ENCODE results near the gene VAMP1. TPM values are rescaled to one million over a fixed set of nuclear protein-coding genes. Genes with fewer than 3 reads are reported as not detected.

The VAMP1 gene
- total and polyA plus RNA-seq, 2 of the 8 experiments (the other 6 are each of a cell fraction or from before 2014, with no cell fraction given) = 10.8 to 23.1 TPM

DNA sequence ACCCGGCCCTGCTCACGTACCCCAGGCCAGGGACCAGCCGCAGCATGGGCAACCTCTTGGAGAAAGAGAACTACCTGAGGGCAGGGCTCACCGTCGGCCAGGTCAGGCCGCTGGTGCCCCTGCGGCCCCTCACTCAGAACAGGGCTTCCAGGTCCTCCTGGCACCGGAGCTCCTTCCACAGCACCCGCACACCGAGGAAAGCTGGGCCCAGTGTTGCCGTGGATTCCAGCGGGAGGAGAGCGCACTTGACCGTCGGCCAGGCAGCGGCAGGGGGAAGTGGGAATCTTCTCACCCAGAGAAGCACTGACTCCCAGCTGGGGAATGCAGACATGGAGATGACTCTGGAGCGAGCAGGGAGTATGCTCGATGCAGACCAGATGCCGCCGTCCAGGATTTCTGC, 7.9 kb upstream of the VAMP1 start (continued):
- TF ChIP-seq, protein P1, sequence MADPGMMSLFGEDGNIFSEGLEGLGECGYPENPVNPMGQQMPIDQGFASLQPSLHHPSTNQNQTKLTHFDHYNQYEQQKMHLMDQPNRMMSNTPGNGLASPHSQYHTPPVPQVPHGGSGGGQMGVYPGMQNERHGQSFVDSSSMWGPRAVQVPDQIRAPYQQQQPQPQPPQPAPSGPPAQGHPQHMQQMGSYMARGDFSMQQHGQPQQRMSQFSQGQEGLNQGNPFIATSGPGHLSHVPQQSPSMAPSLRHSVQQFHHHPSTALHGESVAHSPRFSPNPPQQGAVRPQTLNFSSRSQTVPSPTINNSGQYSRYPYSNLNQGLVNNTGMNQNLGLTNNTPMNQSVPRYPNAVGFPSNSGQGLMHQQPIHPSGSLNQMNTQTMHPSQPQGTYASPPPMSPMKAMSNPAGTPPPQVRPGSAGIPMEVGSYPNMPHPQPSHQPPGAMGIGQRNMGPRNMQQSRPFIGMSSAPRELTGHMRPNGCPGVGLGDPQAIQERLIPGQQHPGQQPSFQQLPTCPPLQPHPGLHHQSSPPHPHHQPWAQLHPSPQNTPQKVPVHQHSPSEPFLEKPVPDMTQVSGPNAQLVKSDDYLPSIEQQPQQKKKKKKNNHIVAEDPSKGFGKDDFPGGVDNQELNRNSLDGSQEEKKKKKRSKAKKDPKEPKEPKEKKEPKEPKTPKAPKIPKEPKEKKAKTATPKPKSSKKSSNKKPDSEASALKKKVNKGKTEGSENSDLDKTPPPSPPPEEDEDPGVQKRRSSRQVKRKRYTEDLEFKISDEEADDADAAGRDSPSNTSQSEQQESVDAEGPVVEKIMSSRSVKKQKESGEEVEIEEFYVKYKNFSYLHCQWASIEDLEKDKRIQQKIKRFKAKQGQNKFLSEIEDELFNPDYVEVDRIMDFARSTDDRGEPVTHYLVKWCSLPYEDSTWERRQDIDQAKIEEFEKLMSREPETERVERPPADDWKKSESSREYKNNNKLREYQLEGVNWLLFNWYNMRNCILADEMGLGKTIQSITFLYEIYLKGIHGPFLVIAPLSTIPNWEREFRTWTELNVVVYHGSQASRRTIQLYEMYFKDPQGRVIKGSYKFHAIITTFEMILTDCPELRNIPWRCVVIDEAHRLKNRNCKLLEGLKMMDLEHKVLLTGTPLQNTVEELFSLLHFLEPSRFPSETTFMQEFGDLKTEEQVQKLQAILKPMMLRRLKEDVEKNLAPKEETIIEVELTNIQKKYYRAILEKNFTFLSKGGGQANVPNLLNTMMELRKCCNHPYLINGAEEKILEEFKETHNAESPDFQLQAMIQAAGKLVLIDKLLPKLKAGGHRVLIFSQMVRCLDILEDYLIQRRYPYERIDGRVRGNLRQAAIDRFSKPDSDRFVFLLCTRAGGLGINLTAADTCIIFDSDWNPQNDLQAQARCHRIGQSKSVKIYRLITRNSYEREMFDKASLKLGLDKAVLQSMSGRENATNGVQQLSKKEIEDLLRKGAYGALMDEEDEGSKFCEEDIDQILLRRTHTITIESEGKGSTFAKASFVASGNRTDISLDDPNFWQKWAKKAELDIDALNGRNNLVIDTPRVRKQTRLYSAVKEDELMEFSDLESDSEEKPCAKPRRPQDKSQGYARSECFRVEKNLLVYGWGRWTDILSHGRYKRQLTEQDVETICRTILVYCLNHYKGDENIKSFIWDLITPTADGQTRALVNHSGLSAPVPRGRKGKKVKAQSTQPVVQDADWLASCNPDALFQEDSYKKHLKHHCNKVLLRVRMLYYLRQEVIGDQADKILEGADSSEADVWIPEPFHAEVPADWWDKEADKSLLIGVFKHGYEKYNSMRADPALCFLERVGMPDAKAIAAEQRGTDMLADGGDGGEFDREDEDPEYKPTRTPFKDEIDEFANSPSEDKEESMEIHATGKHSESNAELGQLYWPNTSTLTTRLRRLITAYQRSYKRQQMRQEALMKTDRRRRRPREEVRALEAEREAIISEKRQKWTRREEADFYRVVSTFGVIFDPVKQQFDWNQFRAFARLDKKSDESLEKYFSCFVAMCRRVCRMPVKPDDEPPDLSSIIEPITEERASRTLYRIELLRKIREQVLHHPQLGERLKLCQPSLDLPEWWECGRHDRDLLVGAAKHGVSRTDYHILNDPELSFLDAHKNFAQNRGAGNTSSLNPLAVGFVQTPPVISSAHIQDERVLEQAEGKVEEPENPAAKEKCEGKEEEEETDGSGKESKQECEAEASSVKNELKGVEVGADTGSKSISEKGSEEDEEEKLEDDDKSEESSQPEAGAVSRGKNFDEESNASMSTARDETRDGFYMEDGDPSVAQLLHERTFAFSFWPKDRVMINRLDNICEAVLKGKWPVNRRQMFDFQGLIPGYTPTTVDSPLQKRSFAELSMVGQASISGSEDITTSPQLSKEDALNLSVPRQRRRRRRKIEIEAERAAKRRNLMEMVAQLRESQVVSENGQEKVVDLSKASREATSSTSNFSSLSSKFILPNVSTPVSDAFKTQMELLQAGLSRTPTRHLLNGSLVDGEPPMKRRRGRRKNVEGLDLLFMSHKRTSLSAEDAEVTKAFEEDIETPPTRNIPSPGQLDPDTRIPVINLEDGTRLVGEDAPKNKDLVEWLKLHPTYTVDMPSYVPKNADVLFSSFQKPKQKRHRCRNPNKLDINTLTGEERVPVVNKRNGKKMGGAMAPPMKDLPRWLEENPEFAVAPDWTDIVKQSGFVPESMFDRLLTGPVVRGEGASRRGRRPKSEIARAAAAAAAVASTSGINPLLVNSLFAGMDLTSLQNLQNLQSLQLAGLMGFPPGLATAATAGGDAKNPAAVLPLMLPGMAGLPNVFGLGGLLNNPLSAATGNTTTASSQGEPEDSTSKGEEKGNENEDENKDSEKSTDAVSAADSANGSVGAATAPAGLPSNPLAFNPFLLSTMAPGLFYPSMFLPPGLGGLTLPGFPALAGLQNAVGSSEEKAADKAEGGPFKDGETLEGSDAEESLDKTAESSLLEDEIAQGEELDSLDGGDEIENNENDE (IDR thresholded peaks at IDR 0.05; ENCODE audit: insufficient replicate concordance, low read length) = no peak
- no peak for TF ChIP-seq SIRT6 (IDR thresholded peaks at IDR 0.05; ENCODE audit: low read length)
- no peak for TF ChIP-seq TBP (IDR thresholded peaks at IDR 0.05; ENCODE audit: low read depth, low read length)
- TF ChIP-seq MAX (IDR thresholded peaks at IDR 0.05) = no peak
- TF ChIP-seq JUND (IDR thresholded peaks at IDR 0.05; ENCODE audit: low read length) = no peak
- TF ChIP-seq NRF1 (IDR thresholded peaks at IDR 0.05; ENCODE audit: low read depth, low read length) = no peak
- TF ChIP-seq GTF2F1 (IDR thresholded peaks at IDR 0.05; ENCODE audit: borderline replicate concordance, low read depth, low read length) = no peak

All from H1 (cell line).